NCI-H345 treated with DMSO at 0.1 percent for 48 hours (cell line): ENCODE results near the gene HRH1.
"Not testable (repeated sequence)": the region's sequence is repeated elsewhere in the genome, so short reads cannot be mapped to it uniquely, and the experiment has no call there.

Experiments used
- DNase-seq: peaks from one replicate; lab custom pipeline; 2025; ENCODE audit not compliant: unreplicated experiment; lab: John Stamatoyannopoulos, UW

The HRH1 gene

DNA sequence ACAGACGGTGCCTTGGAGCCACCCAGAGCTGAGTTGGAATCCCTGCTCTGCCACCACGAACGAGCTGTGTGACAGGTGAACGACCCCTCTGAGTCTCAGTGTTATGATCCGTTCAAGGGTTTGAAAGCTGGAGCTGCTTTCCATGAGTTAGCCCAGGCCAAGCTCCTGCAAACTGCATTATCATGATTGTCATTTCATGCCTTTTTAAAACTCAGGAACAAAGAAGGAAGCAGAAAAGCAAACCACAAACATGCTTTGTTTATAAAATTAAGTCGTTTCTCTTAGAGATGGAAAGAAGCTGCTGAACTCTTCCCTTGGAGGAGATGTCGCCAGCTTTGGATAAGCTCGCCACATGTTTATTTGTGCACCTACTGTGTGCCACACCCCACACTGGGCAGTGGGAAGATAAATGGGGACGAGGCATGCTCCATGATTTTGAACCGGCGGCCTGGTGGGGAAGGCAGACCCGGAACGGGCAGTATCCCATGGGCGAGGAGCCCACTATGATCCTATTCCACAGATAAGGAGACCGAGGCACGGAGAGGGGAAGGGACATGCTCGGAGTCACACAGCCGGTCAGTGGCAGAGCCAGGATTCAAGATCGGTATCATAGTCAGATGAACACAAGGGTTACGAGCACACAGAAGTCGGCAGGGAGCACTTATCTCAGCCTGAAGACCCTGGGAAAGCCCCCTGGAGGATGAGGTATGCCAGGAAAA, 15.9 kb downstream of the HRH1 start:
- no peak for DNase-seq

DNA sequence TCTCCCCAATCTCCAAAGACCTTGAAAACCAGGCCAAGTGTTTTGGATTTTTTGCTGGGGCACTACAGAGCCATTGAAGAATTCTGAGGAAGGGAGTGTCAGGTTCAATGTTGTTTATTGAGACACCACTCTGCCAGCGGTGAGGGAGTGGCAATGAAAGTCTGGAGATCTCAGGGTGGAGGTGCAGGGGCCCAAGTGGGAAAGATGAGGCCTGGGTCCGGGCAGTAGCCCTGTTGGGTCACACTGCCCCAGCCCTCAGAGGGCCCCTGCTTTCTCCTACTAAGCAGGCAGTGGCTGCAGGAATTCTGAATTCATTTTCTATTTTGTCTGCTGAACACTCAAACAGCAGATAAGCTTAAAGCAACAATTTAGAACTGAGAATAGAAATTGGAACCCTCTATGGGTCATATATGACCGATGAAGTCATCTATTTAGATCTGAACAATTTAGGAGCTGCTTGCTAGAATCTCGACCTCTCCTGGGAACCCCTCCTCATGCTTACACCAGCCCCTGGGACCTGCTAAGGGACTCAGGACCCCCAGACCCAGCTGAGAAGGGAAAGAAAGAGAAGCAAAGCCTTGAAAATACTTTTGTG, 17.9 kb downstream of the HRH1 start:
- no peak for DNase-seq

DNA sequence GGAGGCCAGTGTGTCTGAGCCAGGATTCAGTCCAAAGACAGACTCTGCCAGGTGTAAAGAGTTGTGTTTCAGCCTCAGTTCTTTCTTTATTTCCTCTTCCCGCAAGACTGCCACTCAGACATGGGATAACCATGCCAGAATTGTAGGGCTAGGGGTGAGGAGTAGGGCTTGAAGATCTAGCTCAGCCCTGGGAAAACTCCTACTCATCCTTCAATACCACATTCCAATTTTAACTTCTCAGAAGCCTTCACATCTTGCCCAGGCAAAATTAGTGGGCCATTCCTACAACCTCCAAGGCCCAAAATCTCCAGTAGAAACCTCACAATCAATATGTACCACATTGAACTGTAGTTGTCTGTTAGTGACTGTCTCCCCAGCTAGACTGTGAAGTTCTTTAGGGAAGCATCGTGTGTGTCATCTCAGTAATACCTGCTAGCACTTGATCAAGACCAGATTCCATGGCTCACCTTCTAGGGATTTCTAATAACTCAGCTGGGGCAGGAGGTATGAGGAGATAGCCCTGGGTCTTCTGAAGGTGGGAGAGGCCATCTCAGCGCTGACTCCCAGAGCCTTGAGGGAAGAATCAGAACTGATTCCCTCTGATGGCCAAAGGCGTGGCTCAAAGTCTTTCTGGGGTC, 19.7 kb downstream of the HRH1 start:
- no peak for DNase-seq

DNA sequence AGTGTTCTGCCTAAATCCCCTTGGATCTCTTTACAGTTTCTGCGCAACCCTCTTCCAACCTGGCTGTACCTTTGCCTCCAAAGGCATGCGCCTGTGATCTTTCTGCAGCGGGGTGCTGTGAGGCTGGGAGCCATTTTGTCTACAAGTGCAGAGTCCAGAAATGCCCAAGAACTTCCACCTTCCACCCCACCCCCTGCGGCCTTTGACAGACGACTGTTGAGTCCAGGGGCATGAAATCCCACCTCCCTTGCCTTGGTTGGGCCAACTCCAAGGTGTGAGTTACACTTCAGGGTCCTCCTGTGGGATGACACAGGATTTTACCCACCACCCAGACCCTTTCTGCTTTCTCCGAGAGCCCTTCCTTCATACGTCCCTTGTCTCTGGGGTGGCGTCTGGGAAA, 24.1 kb downstream of the HRH1 start:
- DNase-seq = no peak

GRCh38 chr3:11184328-11184969, 30.2 kb downstream of the HRH1 start:
- DNase-seq = not testable (repeated sequence)

DNA sequence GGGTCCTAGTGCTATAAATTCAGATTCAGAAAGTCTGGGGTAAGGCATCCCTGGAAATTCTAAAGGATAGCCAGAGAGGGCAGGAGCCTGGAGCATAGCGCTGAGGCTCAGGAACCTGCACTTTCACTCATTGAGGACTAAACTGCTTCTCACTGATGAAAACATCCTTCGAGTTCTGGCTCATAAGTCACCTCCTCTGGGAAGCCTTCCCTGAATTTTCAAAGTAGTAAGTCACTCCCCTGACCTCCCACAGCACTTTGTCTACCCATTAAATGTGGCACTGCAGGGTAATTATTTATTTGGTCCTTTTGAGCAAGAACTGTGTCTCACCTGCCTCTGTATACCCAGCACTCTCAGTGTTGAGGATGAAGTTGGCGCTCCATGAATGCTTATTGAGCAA, 30.9 kb downstream of the HRH1 start:
- DNase-seq = no peak

GRCh38 chr3:11185564-11186317, 31.4 kb downstream of the HRH1 start:
- DNase-seq = no peak

DNA sequence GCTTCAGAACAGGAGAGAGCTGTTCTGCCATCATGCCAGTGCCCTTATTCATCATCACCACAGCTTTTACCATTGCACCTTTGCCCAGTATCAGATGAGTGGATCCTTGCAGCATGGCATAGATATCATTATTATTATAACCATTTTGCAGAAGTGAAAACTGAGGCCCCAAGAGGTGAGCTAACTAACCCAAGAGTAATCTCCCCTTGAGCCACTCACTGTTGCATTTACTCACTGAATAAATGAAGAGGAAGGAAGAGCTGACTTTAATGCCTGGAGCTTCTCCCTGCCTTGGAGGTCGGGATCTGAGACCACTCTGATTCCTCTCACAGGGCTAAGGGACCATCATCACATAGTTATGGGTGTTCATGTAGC, 32.0 kb downstream of the HRH1 start:
- no peak for DNase-seq

DNA sequence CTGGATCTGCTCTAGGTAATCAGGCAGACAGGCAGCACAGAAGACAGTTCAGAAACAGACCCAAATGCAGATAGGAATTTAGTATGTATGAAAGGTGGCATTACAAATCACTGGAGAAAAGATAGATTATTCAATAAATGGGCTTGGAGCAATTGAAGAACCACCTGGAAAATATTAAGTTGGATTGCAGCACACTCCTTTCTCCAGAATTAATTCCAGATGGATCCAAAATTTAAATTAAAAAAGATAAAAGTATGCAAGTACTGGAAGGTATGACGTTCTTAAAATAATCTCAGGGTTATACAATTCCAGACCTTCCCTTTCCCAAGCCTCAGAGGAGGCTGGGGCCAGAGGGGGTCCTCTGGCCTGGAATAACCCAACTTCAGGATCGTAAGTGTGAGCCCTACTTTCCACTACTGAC, 32.5 kb downstream of the HRH1 start:
- DNase-seq = no peak

DNA sequence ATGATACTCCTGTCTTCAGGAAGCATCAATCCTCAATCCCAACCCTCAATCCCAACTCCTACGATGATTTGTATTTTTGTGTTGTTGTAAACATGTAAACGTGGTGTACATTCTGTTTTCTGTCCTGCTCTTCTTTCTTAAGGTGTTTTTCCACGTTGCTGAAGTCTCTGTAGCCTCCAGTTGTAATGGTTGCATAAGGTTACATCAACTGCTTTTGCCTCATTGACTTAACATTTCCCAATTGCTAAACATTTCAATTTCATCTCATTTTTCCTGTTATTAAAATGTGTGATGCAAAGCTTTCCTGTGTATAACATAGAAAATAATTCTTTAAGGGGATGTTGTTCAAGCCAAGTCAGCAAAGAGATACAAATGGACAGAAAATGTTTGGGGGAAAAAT, 33.4 kb downstream of the HRH1 start:
- no peak for DNase-seq

DNA sequence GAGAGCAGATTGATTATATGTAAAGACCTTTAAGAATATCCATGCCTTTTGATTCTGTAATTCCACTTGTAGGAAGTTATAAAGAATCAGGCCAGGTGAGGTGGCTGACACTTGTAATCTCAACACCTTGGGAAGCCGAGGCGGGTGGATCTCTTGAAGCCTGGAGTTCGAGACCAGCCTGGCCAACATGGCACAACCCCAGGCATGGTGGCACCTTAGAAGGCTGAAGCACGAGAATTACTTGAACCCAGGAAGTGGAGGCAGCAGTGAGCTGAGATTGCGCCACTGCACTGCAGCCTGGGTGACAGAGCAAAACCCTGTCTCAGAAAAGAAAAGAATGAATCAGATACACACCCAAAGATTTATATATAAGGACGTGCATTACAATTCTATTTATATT, 33.9 kb downstream of the HRH1 start:
- DNase-seq = no peak

- no peak for DNase-seq
Measured at GRCh38 chr3:11195201-11195600, 40.9 kb downstream of the HRH1 start.

DNA sequence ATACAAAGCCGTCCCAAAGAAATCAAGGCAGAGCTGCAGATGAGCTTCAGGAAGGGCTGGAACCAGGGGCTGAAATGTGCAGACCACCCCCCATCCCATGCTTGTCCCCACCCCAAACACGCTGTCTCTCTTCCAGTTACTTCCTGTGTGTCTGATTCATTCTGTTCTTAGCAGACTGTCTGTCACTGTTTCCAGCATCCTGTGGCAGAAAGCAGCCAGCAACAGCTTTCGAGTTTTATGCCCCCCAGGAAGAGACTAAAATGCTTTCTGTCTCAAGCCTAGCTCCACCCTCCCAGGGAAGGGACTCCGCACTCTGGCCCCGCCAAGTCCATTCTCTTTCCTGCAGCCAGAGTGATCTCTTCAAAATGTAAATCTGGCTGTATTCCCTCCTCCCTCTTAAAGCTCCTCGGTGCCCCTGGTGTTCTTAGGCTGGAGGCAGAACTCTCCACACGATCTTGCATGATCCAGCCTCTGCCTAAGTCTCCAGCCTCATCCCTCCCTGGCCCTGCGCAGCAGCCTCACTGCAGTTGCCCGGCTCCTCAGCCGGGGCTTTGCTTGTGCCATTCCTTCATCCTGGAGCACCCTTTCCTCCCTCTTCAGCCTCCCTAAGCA, 41.5 kb downstream of the HRH1 start:
- no peak for DNase-seq

DNA sequence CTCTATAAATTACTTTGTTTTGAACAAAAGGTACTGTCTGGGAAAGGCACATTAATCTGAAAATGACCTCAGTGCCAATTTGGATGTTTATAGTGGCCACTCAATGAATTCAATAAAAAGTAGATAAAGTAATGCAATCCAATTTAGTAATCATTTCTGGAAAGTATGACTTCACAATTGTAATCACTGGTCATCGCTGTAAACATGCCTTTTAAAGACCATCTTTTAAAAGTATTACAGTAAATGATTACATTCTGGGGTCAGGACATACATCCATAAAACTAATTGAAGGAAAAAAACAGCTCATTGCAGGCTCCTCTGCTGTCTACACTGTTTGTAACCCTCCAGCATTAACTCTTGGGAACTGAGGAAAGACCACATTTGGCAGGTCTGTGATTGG, 43.2 kb downstream of the HRH1 start:
- DNase-seq = no peak

DNA sequence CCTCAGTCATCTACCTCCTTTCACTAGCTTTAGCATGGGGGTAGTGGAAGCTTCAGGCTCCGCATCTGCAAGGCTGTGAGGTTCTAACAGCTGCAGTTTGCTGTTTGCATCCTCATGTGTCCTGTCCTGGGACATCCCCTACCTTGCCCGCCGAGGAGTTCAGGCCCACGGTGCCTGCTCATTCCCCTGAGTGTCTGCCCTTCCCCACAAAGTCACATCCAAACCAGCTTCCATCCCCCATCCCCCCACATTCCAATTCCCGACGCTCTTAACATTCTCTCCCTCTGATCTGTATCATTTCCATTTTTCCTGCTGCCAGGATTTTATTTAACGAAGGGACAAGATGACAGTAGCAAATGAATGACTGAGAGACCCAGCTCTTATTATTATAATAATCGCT, 43.8 kb downstream of the HRH1 start:
- DNase-seq = no peak

DNA sequence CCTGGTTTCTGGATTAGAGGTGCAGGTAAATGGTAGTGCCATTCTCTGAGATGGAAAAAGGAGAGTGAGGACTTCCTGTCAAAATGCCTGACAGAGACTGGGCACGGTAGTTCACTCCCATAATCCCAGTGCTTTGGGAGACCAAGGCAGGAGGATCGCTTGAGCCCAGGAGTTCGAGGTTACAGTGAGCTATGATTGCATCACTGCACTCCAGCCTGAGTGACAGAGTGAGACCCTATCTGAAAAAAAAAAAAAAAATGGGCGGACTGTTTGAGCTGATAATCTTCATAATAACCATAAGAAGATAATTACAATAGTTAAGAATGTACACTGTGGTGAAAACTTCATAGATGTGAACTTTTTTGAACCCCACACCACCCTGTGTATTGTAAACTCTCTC, 44.2 kb downstream of the HRH1 start:
- DNase-seq = no peak

GRCh38 chr3:11199902-11200845, 45.9 kb downstream of the HRH1 start:
- no peak for DNase-seq

DNA sequence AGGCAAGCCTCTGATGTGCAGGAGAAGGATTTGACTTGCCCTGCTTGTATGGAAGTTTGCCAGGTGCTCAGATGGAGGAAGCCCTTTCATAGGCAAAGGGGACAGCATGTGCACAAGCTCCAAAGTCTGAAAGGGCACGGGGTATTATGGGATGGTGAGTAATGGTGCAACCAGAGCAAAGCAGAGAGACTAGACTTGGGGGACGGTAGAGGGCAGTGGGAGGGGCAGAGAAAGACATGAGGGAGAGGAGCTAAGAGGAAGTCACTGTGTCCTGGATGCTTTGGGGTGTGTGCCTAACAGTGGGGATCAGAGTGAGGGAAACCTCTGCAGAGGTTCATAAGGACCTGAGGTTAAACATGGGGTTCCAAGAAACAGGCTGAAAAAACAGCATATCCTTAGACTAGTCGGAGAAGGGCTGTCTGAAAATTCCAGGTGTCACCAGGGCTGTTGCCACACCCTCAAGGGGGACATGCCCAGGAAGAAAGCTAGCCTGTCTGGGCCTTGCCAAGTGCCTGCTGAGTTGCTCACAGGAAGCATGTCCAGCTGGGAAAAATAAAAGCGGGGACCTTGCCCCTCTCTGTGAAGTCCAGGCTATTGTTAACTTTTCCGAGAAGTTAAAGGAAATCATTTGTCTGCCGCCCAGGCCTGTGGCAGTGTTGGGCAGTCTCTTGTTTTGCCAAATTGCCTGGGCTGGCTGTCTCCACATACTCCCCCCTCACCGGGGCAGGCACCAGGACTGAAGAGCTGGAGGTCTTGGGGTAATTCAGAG, 47.1 kb downstream of the HRH1 start:
- DNase-seq = no peak

DNA sequence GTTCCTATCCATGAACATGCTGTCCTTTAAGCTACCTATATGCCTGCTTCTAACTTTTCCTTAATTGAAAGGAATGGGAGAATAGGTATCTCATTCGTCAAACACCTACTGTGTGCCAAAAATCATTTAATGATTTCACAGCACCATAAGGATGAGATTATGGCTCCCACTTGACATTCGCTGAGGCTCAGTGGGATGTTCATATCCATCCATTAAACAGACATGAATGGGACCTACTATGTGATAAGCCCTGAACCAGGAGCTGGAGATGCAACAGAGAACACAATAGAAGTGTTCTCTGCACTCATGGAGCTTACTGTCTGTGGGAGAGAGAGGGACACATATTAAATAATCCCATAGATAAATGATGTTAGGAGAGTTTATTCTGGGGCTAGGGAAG, 49.7 kb downstream of the HRH1 start:
- no peak for DNase-seq
